OCI-LY7 (cell line): ENCODE data around the gene IL5RA. TPM values are rescaled to one million over a fixed set of nuclear protein-coding genes. Genes with fewer than 3 reads are reported as not detected.

ENCODE experiments used
- BruUV-seq: library from RNA; stranded (reverse); fragments of 400-500 nt; replicated peaks from 2 replicates; lab custom pipeline; 2021; lab: Mats Ljungman, UMichigan
- CTCF ChIA-PET: fragments of 300-600 bp; sonication (Branson Sonifier 250); formaldehyde crosslinking; loops from one replicate; lab custom pipeline; 2022; ENCODE audit warnings: antibody characterized with exemption; ENCODE audit not compliant: unreplicated experiment; lab: Charles Lee
- POLR2A ChIA-PET: fragments of 300-600 bp; sonication (Branson Sonifier 250); formaldehyde crosslinking; loops from one replicate; lab custom pipeline; 2022; ENCODE audit warnings: antibody characterized with exemption; lab: Charles Lee
- DNase-seq: peaks from one replicate; pipeline ENCODE4 v3.0.0-alpha.2; 2015; ENCODE audit warnings: low spot score
- H2AFZ ChIP-seq: fragments of 200-600 bp; sonication (generic), shearing (Covaris generic); 2 replicates; pipeline ENCODE4 v1.6.1; 2014; ENCODE audit warnings: mild to moderate bottlenecking, antibody characterized with exemption, low read length, moderate library complexity
- H3K27ac ChIP-seq: fragments of 200-600 bp; sonication (generic); 2 replicates; pipeline ENCODE4 v1.5.1; 2014; ENCODE audit warnings: mixed run types, low read depth, mild to moderate bottlenecking, moderate library complexity, low read length, inconsistent platforms; ENCODE audit not compliant: poor library complexity, severe bottlenecking
- H3K36me3 ChIP-seq: fragments of 200-600 bp; sonication (generic); 2 replicates; pipeline ENCODE4 v1.6.1; 2014; ENCODE audit warnings: mild to moderate bottlenecking, antibody characterized with exemption, low read length, moderate library complexity, mixed read lengths; ENCODE audit not compliant: insufficient read depth
- H3K4me1 ChIP-seq: fragments of 200-600 bp; sonication (generic); 2 replicates; pipeline ENCODE4 v1.5.1; 2014; ENCODE audit warnings: mild to moderate bottlenecking, low read length; ENCODE audit not compliant: insufficient read depth, poor library complexity, severe bottlenecking
- H3K4me2 ChIP-seq: fragments of 200-600 bp; sonication (generic); 2 replicates; pipeline ENCODE4 v1.6.1; 2014; ENCODE audit warnings: mild to moderate bottlenecking, low read length
- H3K4me3 ChIP-seq: fragments of 200-600 bp; sonication (generic); 2 replicates; pipeline ENCODE4 v1.5.1; 2014; ENCODE audit warnings: mild to moderate bottlenecking, low read depth, low read length; ENCODE audit not compliant: poor library complexity, severe bottlenecking
- H3K79me2 ChIP-seq: fragments of 200-600 bp; sonication (generic); 2 replicates; pipeline ENCODE4 v1.6.1; 2016; ENCODE audit warnings: low read depth, mild to moderate bottlenecking, low read length, moderate library complexity, mixed read lengths; ENCODE audit not compliant: insufficient read depth
- H3K9me2 ChIP-seq: fragments of 200-600 bp; sonication (generic); 2 replicates; pipeline ENCODE4 v1.6.1; 2016; ENCODE audit warnings: mild to moderate bottlenecking, low read length, mixed read lengths; ENCODE audit not compliant: insufficient read depth
- H3K9me3 ChIP-seq: fragments of 200-600 bp; sonication (generic); 2 replicates; pipeline ENCODE4 v1.6.1; 2014; ENCODE audit warnings: mild to moderate bottlenecking, mixed run types, low read length, mixed read lengths
- H4K20me1 ChIP-seq: fragments of 200-600 bp; sonication (generic); 2 replicates; pipeline ENCODE4 v1.6.1; 2014; ENCODE audit warnings: mild to moderate bottlenecking, antibody characterized with exemption, low read length, moderate library complexity, mixed read lengths; ENCODE audit not compliant: insufficient read depth
- EZH2phosphoT487 ChIP-seq: fragments of 200-600 bp; sonication (generic); IDR thresholded peaks from 2 replicates; pipeline ENCODE4 v1.6.1; 2018; ENCODE audit warnings: low read depth, borderline replicate concordance, mild to moderate bottlenecking, mixed run types, antibody characterized with exemption, low read length, moderate library complexity, mixed read lengths
- intact Hi-C: fragments of 100-400 bp; cut with micrococcal nuclease; formaldehyde crosslinking; loops from one replicate; pipeline ENCODE4 v1.10.0; 2022; ENCODE audit not compliant: unreplicated experiment
- small RNA-seq: library from RNA; depleted of rRNA; stranded (forward); fragments of <200 nt; gene quantifications from one replicate; pipeline ENCODE3, GENCODE V24; 2014
- total RNA-seq, 2 experiments: library from RNA; depleted of rRNA in 1 of 2; stranded (reverse); fragments of >200 nt in 1 of 2; shearing (Covaris generic) in 1 of 2; gene quantifications; 2 replicates each; pipeline ENCODE4 v1.2.3, GENCODE V29; 2014 to 2022
- TF ChIP-seq, protein P1 (sequence below): fragments of 200-600 bp; sonication (generic); conservative IDR thresholded peaks from 2 replicates; pipeline ENCODE4 v1.5.1; 2014; ENCODE audit warnings: mild to moderate bottlenecking, antibody characterized with exemption, low read length, moderate library complexity, mixed read lengths

Gene IL5RA
- total RNA-seq, 2 experiments from 2014 or later = not detected

DNA sequence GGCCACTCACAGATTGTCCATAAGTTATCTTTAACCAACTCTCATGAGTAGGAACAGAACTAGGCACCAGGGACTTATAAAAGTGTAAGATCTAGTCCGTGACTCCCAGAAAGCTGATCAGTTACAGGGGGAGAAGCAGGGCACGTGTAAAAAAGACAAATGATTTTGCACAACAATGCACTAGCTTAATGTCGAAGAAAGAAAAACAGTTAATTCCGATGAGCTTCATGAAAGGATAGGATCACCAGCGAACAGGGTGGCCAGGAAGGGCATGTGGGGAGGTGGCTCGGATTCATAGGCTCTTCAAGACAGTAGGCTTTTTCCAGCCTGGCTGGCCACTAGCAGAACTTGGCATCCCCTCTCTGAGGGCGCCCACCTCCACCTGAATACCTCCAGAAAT is 90.0 kb downstream of the IL5RA start:
- Histone ChIP-seq H3K9me2 (no peaks in the 10 kb centered on the region), H3K27ac (no peak overlapping the region), H4K20me1 (no peaks in the 10 kb centered on the region), H2AFZ (no peak overlapping the region), H3K4me1 (no peaks in the 10 kb centered on the region), H3K4me3 (no peak overlapping the region), H3K4me2 (no peak overlapping the region), H3K79me2 (no peaks in the 10 kb centered on the region), H3K36me3 (no peaks in the 10 kb centered on the region), H3K9me3 (no peaks in the 10 kb centered on the region)
- CTCF ChIA-PET = no interaction called here
- intact Hi-C loops = no loop called here
- DNase-seq = no peak
- no TSS peak for BruUV-seq
- POLR2A ChIA-PET = interaction anchor here (0.7 kb wide), 1 partner anchor 9 kb away, joined by 3 read pairs; no protein-coding TSS in a partner anchor
- TF ChIP-seq, protein P1, sequence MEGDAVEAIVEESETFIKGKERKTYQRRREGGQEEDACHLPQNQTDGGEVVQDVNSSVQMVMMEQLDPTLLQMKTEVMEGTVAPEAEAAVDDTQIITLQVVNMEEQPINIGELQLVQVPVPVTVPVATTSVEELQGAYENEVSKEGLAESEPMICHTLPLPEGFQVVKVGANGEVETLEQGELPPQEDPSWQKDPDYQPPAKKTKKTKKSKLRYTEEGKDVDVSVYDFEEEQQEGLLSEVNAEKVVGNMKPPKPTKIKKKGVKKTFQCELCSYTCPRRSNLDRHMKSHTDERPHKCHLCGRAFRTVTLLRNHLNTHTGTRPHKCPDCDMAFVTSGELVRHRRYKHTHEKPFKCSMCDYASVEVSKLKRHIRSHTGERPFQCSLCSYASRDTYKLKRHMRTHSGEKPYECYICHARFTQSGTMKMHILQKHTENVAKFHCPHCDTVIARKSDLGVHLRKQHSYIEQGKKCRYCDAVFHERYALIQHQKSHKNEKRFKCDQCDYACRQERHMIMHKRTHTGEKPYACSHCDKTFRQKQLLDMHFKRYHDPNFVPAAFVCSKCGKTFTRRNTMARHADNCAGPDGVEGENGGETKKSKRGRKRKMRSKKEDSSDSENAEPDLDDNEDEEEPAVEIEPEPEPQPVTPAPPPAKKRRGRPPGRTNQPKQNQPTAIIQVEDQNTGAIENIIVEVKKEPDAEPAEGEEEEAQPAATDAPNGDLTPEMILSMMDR = no peak
- TF ChIP-seq EZH2phosphoT487 = no peak

Small RNA genes lying within 50 kb of the gene (small RNA-seq; reads per million reads assigned to genes)
- gene RF00416 = not detected

Other genes with a start within 250 kb of the IL5RA start
- gene TRNT1, start 16.6 kb upstream of the IL5RA start, total RNA-seq (2014; rRNA removed; shearing (Covaris generic)) = 46.5 and 64.4 TPM in 2 replicates
- 50.2 and 58.6 TPM in 2 replicates for gene TRNT1, start 16.6 kb upstream of the IL5RA start, total RNA-seq (2022)
- 21.5 and 23.5 TPM in 2 replicates for gene CRBN, start 69.3 kb upstream of the IL5RA start, total RNA-seq (2014; rRNA removed; shearing (Covaris generic))
- 32.5 and 33.2 TPM in 2 replicates for gene CRBN, start 69.3 kb upstream of the IL5RA start, total RNA-seq (2022)